HG02763 (cell line): Measurements from ENCODE around the gene PAK3.

ENCODE experiments used
- ATAC-seq: cut with Tn5 transposase; IDR thresholded peaks from one replicate; pipeline ENCODE4 v1.9.1; 2021; ENCODE audit warnings: mild to moderate bottlenecking, moderate library complexity; ENCODE audit not compliant: unreplicated experiment

Gene PAK3

DNA sequence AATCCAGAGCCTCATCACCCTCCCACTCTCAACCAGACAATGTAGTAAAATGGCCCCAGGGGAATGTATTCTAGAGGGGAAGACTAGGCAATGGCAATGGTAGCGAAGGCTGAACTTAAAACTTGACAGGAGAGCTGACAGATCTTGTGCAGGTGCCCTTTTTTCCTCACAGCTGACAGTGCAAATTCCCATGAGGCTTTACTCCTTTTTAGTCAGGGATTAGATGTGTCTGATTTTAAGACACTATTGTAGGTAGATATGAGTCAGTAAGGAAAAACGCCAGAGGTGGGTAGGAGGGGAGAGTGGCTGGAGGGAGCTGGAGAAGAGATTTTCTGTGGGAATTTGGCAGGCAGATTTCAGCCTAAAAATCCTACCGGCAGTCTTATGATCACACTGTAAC, 163.6 kb downstream of the PAK3 start:
- no peak for ATAC-seq

DNA sequence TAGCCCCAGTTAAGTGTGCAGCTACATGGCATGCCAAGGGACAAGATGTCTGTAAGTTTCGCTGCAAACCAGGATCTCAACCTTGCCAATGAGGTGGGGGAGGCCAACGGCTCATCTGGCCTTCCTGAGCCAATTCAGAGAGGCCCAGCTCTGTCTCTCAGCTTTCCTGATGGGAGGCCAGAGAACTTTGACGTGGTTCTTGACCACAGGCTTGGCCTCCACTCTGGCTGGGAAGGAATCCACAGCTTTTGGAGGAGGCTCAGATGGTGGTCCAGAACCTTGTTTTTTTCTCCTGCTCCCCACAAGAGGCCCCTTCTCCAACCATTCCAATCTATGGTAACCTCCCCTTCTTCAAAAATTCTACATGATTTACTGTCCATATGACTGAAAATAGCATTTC, 164.5 kb downstream of the PAK3 start:
- ATAC-seq, result no peak

DNA sequence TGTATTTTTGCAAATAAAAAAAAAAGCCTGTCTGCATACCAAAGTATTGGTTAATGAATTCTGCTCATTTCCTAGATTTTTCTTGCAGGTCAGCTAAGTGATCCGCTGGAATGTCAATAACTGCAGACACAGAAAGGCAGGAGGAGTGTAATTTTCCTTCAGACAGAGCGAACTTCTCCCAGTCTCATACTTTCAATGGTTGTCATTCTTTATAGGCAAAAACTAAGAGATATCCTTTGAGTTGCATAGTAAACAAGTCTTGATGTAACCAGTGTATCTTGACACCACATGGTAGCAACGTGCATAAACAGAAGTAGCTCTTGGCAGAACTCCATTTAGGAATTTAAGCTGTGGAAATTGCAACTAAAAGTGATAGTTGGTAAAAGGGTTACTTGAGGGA, 166.1 kb downstream of the PAK3 start:
- no peak for ATAC-seq

DNA sequence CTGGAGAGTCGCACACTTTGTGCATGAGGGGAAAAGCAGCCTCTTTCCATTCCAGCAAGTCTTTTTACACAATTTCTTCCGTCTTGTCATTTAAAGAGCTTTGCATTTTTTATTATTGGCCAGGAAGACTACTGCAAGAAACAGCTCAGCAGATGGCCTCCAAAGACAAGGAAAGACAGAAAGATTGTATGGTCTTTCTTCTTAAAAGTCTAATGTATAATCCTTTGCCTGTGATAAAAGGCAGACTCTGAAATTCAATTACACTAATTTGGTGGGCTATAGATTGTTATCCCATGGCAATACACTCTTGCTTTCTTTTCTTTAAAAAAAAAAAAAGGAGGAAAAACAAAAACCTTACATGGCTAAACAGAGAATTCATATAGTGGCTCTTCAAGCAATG, 168.4 kb downstream of the PAK3 start:
- ATAC-seq, result no peak

DNA sequence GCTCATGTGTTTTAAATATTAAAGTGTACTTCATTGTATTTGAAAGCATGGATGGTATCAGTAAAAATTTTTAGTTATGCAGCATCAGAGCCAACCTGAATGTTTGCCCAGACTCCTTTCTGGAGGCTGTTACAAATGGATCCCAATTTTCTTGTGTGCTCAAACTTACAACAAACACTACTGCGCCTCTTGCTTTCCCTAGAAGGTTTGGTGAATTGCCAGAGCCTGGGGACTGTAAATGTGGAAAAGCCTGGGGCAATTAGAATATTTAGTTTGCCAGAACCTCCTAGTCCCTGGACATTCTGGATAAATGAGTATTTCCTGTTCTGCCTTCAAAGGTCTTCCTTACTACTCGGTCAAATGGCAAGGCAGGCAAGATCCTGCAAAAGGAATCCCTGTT, 169.5 kb downstream of the PAK3 start:
- no peak for ATAC-seq

- ATAC-seq, result no peak
Observed at GRCh38 chrX:111268506-111268905, 172.5 kb downstream of the PAK3 start.

GRCh38 chrX:111270339-111270738, 174.3 kb downstream of the PAK3 start, which contains the start of gene CAPN6:
Gene CAPN6 (minus strand): TSS chrX:111270483. CDS start chrX:111263936, 6,547 bp downstream.
- ATAC-seq, result no peak
